VCaP (cell line): ENCODE data around the gene EIF2B2.
"Not testable (repeated sequence)": the region's sequence is repeated elsewhere in the genome, so short reads cannot be mapped to it uniquely, and the experiment has no call there.

Source experiments
- H3K27ac ChIP-seq: fragments of 450-650 bp; 2 replicates; pipeline ENCODE4 v1.5.1; 2017
- CTCF ChIP-seq: fragments of 450-650 bp; conservative IDR thresholded peaks from 2 replicates; pipeline ENCODE4 v1.5.1; 2017; ENCODE audit warnings: mild to moderate bottlenecking, moderate library complexity

EIF2B2 gene

GRCh38 chr14:74982661-74983060 is 20.1 kb upstream of the EIF2B2 start:
- H3K27ac ChIP-seq: no peak overlapping the region
- TF ChIP-seq CTCF: no peak

- no peak for TF ChIP-seq CTCF
Observed at GRCh38 chr14:74983343-74983742, 19.4 kb upstream of the EIF2B2 start.

GRCh38 chr14:74984236-74985027 is 18.3 kb upstream of the EIF2B2 start:
- TF ChIP-seq CTCF: no peak
- H3K27ac ChIP-seq: no peak overlapping the region

More at GRCh38 chr14:74983343-74983742, 19.4 kb upstream of the EIF2B2 start:
- no peak overlapping the region for H3K27ac ChIP-seq

GRCh38 chr14:74985028-74985310 is 17.8 kb upstream of the EIF2B2 start:
- H3K27ac ChIP-seq: no peak overlapping the region
- TF ChIP-seq CTCF: no peak

GRCh38 chr14:74985806-74986205 is 16.9 kb upstream of the EIF2B2 start:
- TF ChIP-seq CTCF: no peak
- H3K27ac ChIP-seq: no peak overlapping the region

- H3K27ac ChIP-seq: no peak overlapping the region
- no peak for TF ChIP-seq CTCF
Observed at GRCh38 chr14:74988131-74988530, 14.6 kb upstream of the EIF2B2 start.

GRCh38 chr14:74988993-74989392 is 13.7 kb upstream of the EIF2B2 start:
- no peak for TF ChIP-seq CTCF
- H3K27ac ChIP-seq: no peak overlapping the region

- H3K27ac ChIP-seq: not testable (repeated sequence)
Observed at GRCh38 chr14:74994182-74994581, 8.5 kb upstream of the EIF2B2 start.

- not testable (repeated sequence) for H3K27ac ChIP-seq
Observed at GRCh38 chr14:74995781-74996180, 6.9 kb upstream of the EIF2B2 start.
